ENCODE measurements around the gene ARAP3.

DNA sequence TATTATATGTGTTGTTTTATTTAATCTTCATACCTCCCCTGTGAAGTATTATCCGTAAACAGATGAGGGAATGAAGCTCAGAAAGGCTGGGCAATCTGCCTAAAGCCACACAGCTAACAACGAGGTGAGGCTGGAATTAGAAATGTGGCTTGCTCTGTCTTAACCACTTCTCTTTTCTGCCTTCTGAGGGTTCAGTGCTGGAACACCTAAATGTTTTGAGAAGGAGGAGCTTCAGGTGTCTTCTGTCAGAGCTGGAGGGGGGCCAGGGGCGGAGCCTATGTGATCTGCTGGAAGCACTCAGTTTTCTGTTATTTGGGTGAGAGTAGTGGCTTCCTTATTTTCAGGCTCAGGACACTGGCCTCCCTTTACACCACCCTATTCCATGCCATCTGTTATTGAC, 35.0 kb upstream of the ARAP3 start:
- TF ChIP-seq CTCF (IDR thresholded peaks at IDR 0.05) (no peak), TCF7L2 (IDR thresholded peaks at IDR 0.05; ENCODE audit: low read depth, low read length) (no peak), POLR2AphosphoS5 (IDR thresholded peaks at IDR 0.05; ENCODE audit: low read depth, low read length) (no peak)
- TF ChIP-seq, protein P1, sequence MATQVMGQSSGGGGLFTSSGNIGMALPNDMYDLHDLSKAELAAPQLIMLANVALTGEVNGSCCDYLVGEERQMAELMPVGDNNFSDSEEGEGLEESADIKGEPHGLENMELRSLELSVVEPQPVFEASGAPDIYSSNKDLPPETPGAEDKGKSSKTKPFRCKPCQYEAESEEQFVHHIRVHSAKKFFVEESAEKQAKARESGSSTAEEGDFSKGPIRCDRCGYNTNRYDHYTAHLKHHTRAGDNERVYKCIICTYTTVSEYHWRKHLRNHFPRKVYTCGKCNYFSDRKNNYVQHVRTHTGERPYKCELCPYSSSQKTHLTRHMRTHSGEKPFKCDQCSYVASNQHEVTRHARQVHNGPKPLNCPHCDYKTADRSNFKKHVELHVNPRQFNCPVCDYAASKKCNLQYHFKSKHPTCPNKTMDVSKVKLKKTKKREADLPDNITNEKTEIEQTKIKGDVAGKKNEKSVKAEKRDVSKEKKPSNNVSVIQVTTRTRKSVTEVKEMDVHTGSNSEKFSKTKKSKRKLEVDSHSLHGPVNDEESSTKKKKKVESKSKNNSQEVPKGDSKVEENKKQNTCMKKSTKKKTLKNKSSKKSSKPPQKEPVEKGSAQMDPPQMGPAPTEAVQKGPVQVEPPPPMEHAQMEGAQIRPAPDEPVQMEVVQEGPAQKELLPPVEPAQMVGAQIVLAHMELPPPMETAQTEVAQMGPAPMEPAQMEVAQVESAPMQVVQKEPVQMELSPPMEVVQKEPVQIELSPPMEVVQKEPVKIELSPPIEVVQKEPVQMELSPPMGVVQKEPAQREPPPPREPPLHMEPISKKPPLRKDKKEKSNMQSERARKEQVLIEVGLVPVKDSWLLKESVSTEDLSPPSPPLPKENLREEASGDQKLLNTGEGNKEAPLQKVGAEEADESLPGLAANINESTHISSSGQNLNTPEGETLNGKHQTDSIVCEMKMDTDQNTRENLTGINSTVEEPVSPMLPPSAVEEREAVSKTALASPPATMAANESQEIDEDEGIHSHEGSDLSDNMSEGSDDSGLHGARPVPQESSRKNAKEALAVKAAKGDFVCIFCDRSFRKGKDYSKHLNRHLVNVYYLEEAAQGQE (IDR thresholded peaks at IDR 0.05; ENCODE audit: insufficient read depth in 1 of 2, low read depth in 2 of 2, low read length in 1 of 2): no peak
